GM12875 (cell line): ENCODE measurements around the gene MGARP.
"Not testable (repeated sequence)": the region's sequence is repeated elsewhere in the genome, so short reads cannot be mapped to it uniquely, and the experiment has no call there.

ENCODE experiments used
- H3K4me3 ChIP-seq: one replicate; pipeline ENCODE4 v1.5.1; 2011; ENCODE audit warnings: low read depth, low read length, control low read depth
- CTCF ChIP-seq: IDR thresholded peaks from 2 replicates; pipeline ENCODE4 v1.5.1; 2011; ENCODE audit warnings: low read depth, mild to moderate bottlenecking, control low read depth, inconsistent platforms, low read length, moderate library complexity, borderline replicate concordance; ENCODE audit not compliant: insufficient read depth

MGARP gene

DNA sequence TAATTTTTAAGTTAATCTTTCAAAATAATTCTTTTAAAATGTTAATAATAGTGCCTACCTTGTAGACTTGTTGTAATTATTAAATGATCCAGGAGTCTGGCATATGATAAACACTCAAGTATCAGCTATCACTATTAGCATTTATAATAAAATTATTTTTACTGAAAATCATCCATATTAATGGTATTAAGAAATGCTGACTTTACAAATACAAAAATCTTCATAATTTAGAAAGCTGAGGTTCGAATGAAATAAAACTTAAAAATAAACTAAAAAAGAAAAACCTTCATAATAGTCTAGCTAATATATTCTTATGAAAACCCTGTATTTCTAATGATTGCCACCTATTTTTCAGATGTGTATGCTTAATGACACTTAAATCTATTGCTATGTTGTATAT, 5.2 kb downstream of the MGARP start:
- H3K4me3 ChIP-seq = no peak overlapping the region
- no peak for TF ChIP-seq CTCF

GRCh38 chr4:139273835-139274234, 6.2 kb downstream of the MGARP start:
- H3K4me3 ChIP-seq = no peak overlapping the region
- no peak for TF ChIP-seq CTCF

DNA sequence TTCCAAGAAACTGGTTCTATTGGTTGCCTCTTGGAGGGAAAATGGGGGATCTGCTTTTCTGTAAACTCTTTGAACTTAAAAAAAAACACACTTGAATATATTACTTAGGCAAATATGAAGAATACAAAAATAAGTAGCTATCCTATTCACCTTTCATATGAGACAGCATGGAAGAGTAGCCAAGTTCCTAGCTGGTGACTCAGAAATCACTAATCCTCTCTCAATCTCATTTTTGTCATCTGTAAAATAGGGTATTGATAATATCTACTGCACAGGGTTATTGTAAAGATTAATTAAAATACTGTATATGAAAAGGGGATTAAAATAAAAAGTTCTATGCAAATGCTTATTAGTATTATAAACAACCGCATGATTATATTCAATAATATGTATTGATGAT, 12.7 kb downstream of the MGARP start:
- TF ChIP-seq CTCF = no peak
- H3K4me3 ChIP-seq = no peak overlapping the region

GRCh38 chr4:139266583-139267257, 13.3 kb downstream of the MGARP start:
- no peak overlapping the region for H3K4me3 ChIP-seq
- TF ChIP-seq CTCF = no peak

GRCh38 chr4:139266208-139266582, 13.8 kb downstream of the MGARP start:
- TF ChIP-seq CTCF = no peak
- no peak overlapping the region for H3K4me3 ChIP-seq

DNA sequence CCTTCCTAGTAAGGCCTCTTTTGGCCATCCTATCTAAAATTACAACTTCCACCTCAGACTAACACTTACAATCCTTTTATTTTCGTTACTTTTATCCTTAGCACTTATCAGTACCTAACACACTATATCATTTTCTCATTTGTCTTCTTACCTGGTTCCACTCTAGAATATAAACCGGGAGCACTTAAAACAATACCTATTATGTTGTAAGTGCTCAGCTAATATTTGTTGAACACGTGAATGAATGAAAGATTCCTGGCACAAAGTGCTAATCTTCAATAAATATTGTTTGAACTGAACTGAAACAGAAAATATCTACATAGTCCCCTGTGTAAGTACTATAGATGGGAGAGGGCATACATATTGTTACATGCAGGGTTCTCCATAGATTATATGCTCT, 14.4 kb downstream of the MGARP start:
- H3K4me3 ChIP-seq = no peak overlapping the region
- TF ChIP-seq CTCF = no peak

- TF ChIP-seq CTCF = no peak
- H3K4me3 ChIP-seq = no peak overlapping the region
Measured at GRCh38 chr4:139256349-139256748, 23.7 kb downstream of the MGARP start.

- not testable (repeated sequence) for H3K4me3 ChIP-seq
Measured at GRCh38 chr4:139255581-139255980, 24.4 kb downstream of the MGARP start.
